IMR-90 (cell line): ENCODE data around the gene PTPRQ. TPM values are rescaled to one million over a fixed set of nuclear protein-coding genes. Genes with fewer than 3 reads are reported as not detected.

ENCODE experiments used
- ATAC-seq: fragments of 200-7000 bp; cut with Tn5 transposase; 2 replicates; pipeline ENCODE4 v1.9.1; 2020; ENCODE audit warnings: low read depth, mild to moderate bottlenecking, moderate library complexity
- BruUV-seq: library from RNA; stranded (reverse); fragments of 400-500 nt; replicated peaks from 2 replicates; lab custom pipeline; 2021; lab: Mats Ljungman, UMichigan
- CTCF ChIA-PET: fragments of 300-600 bp; formaldehyde crosslinking; extraction: SDS; loops from one replicate; lab custom pipeline; 2021; ENCODE audit warnings: antibody characterized with exemption; lab: Yijun Ruan, JAX
- POLR2A ChIA-PET: fragments of 300-600 bp; sonication (Branson Sonifier 250); formaldehyde crosslinking; loops from one replicate; lab custom pipeline; 2022; ENCODE audit warnings: antibody characterized with exemption; ENCODE audit not compliant: unreplicated experiment; lab: Charles Lee
- DNase-seq: peaks from one replicate; pipeline ENCODE4 v3.0.0; 2013
- H2AFZ ChIP-seq: replicated peaks from 2 replicates; pipeline ENCODE3; 2013; ENCODE audit warnings: low read length, mild to moderate bottlenecking; ENCODE audit not compliant: poor library complexity
- H2AK5ac ChIP-seq: 2 replicates; pipeline ENCODE4 v1.6.1; 2013; ENCODE audit warnings: low read depth, low read length, inconsistent platforms
- H2AK9ac ChIP-seq: replicated peaks from 2 replicates; pipeline ENCODE3; 2013; ENCODE audit warnings: mild to moderate bottlenecking, low read depth, low read length, moderate library complexity; ENCODE audit not compliant: poor library complexity
- H2BK120ac ChIP-seq: 2 replicates; pipeline ENCODE4 v1.6.1; 2013; ENCODE audit warnings: low read depth, low read length, inconsistent platforms
- H2BK15ac ChIP-seq: 3 replicates; pipeline ENCODE4 v1.6.1; 2013; ENCODE audit warnings: low read depth, low read length, inconsistent platforms
- H2BK20ac ChIP-seq: 2 replicates; pipeline ENCODE4 v1.6.1; 2013; ENCODE audit warnings: low read depth, mild to moderate bottlenecking, inconsistent platforms, low read length, moderate library complexity
- H2BK5ac ChIP-seq: 2 replicates; pipeline ENCODE4 v1.6.1; 2013; ENCODE audit warnings: mild to moderate bottlenecking, low read depth, low read length, inconsistent platforms; ENCODE audit not compliant: poor library complexity, severe bottlenecking
- H3K14ac ChIP-seq: replicated peaks from 2 replicates; pipeline ENCODE4 v1.6.1; 2013; ENCODE audit warnings: low read depth, low read length, inconsistent platforms
- H3K18ac ChIP-seq: 2 replicates; pipeline ENCODE4 v1.6.1; 2013; ENCODE audit warnings: low read depth, low read length, control low read depth
- H3K23ac ChIP-seq: 2 replicates; pipeline ENCODE4 v1.6.1; 2013; ENCODE audit warnings: low read depth, low read length, inconsistent platforms
- H3K27ac ChIP-seq: 2 replicates; pipeline ENCODE4 v1.5.1; 2013; ENCODE audit warnings: mild to moderate bottlenecking, control low read depth, low read length; ENCODE audit not compliant: insufficient read depth
- H3K27me3 ChIP-seq: 2 replicates; pipeline ENCODE4 v1.6.1; 2013; ENCODE audit warnings: low read length; ENCODE audit not compliant: control insufficient read depth, insufficient read depth
- H3K36me3 ChIP-seq: 2 replicates; pipeline ENCODE4 v1.6.1; 2013; ENCODE audit warnings: low read length, mixed read lengths; ENCODE audit not compliant: control insufficient read depth, insufficient read depth
- H3K4ac ChIP-seq: 2 replicates; pipeline ENCODE4 v1.6.1; 2013; ENCODE audit warnings: low read depth, low read length, inconsistent platforms
- H3K4me1 ChIP-seq: 2 replicates; pipeline ENCODE4 v1.6.1; 2013; ENCODE audit warnings: low read length, mixed read lengths; ENCODE audit not compliant: control insufficient read depth, insufficient read depth
- H3K4me2 ChIP-seq: 2 replicates; pipeline ENCODE4 v1.6.1; 2013; ENCODE audit warnings: low read depth, mild to moderate bottlenecking, control low read depth, low read length, moderate library complexity
- H3K4me3 ChIP-seq: 2 replicates; pipeline ENCODE4 v1.5.1; 2013; ENCODE audit warnings: low read depth, mild to moderate bottlenecking, control low read depth, low read length, moderate library complexity; ENCODE audit not compliant: insufficient read depth
- H3K56ac ChIP-seq: 2 replicates; pipeline ENCODE4 v1.6.1; 2013; ENCODE audit warnings: low read length, inconsistent platforms; ENCODE audit not compliant: insufficient read depth; ENCODE audit errors: extremely low read depth
- H3K79me1 ChIP-seq, 2 experiments: 2 replicates each; pipeline ENCODE4 v1.6.1; 2013; ENCODE audit warnings: low read length in 2 of 2, inconsistent platforms in 1 of 2, low read depth in 1 of 2
- H3K9ac ChIP-seq: 2 replicates; pipeline ENCODE4 v1.6.1; 2013; ENCODE audit warnings: low read depth, low read length, control low read depth
- H3K9me1 ChIP-seq: 2 replicates; pipeline ENCODE4 v1.6.1; 2013; ENCODE audit warnings: low read length, inconsistent platforms; ENCODE audit not compliant: insufficient read depth
- H3K9me3 ChIP-seq: 2 replicates; pipeline ENCODE4 v1.6.1; 2013; ENCODE audit warnings: low read length; ENCODE audit not compliant: control insufficient read depth, insufficient read depth
- H4K20me1 ChIP-seq: 2 replicates; pipeline ENCODE4 v1.6.1; 2013; ENCODE audit warnings: low read length, inconsistent platforms; ENCODE audit not compliant: insufficient read depth
- H4K5ac ChIP-seq: 2 replicates; pipeline ENCODE4 v1.6.1; 2013; ENCODE audit warnings: mild to moderate bottlenecking, low read depth, low read length, control low read depth
- H4K8ac ChIP-seq, 2 experiments: 2 replicates each; pipeline ENCODE4 v1.6.1; 2013; ENCODE audit warnings: low read depth in 2 of 2, low read length in 2 of 2, control low read depth in 1 of 2, inconsistent platforms in 1 of 2
- H4K91ac ChIP-seq: 2 replicates; pipeline ENCODE4 v1.6.1; 2013; ENCODE audit warnings: low read depth, low read length, inconsistent platforms; ENCODE audit not compliant: insufficient read depth
- CTCF ChIP-seq: conservative IDR thresholded peaks from 2 replicates; pipeline ENCODE4 v1.5.1; 2012; ENCODE audit warnings: mild to moderate bottlenecking, low read depth, low read length, improper control_type of control experiment
- MAZ ChIP-seq: IDR thresholded peaks from 2 replicates; pipeline ENCODE4 v1.6.1; 2012; ENCODE audit warnings: low read depth, mild to moderate bottlenecking, low read length, improper control_type of control experiment, moderate library complexity, borderline replicate concordance
- POLR2A ChIP-seq: IDR thresholded peaks from 2 replicates; pipeline ENCODE4 v1.6.1; 2012; ENCODE audit warnings: mild to moderate bottlenecking, low read depth, low read length
- USF2 ChIP-seq: fragments of 150-350 bp; IDR thresholded peaks from 2 replicates; pipeline ENCODE4 v1.6.1; 2017; ENCODE audit warnings: mild to moderate bottlenecking, antibody characterized with exemption, low read length, low read depth
- WGBS, 2 experiments: methylation state at CpG; one replicate each; pipeline versions ENCODE4 v1.1.5 to v1.1.7; 2013; ENCODE audit warnings: missing lambda C conversion rate in 2 of 2; ENCODE audit not compliant: insufficient read length in 1 of 2; ENCODE audit errors: extremely low coverage in 2 of 2; 5-methylcytosine and 5-hydroxymethylcytosine counted together
- dilution Hi-C: fragments of 300-500 bp; cut with HindIII; formaldehyde crosslinking; loops from one replicate; pipeline ENCODE4 v1.14.3; 2018; ENCODE audit warnings: low sequenced_read_pairs; ENCODE audit not compliant: unreplicated experiment
- in situ Hi-C: fragments of 300-500 bp; cut with MboI; formaldehyde crosslinking; loops from 3 replicates; pipeline ENCODE4 v1.14.3; 2019; ENCODE audit warnings: low sequenced_read_pairs, inconsistent platforms, mixed read lengths
- intact Hi-C: fragments of 100-400 bp; cut with micrococcal nuclease; formaldehyde crosslinking; loops from 2 replicates; pipeline ENCODE4 v1.10.0; 2022
- polyA plus RNA-seq, 3 experiments: library from polyadenylated mRNA; depleted of rRNA; stranded (reverse); fragments of >200 nt; gene quantifications; 2 replicates each; pipeline ENCODE4 v1.2.3, GENCODE V29; 2012; ENCODE audit warnings: low replicate concordance in 1 of 3
- total RNA-seq: library from RNA; depleted of rRNA; stranded (reverse); fragments of >200 nt; gene quantifications from 2 replicates; pipeline ENCODE4 v1.2.3, GENCODE V29; 2012

Gene PTPRQ
- total and polyA plus RNA-seq, 2 of the 4 experiments (the other 2 are of a cell fraction) = 0.96 to 1.4 TPM

- Histone ChIP-seq H3K9me1 (no peaks in the 10 kb centered on the region), H2BK15ac (no peak overlapping the region; the same call in 2 of the 3 replicates), H3K4me3 (no peak overlapping the region), H3K27me3 (no peaks in the 10 kb centered on the region), H2AK5ac (peak overlapping the region; percentile 50; the same call in 1 of the 2 replicates), H3K4me1 (no peaks in the 10 kb centered on the region), H2AFZ (peak overlapping the region; percentile 32), H3K79me1 (no peaks in the 10 kb centered on the region), H2BK5ac (no peak overlapping the region), H4K91ac (no peak overlapping the region), H2BK20ac (no peak overlapping the region), H3K14ac (no peak overlapping the region), H2AK9ac (no peak overlapping the region), H4K8ac (no peak overlapping the region), H3K4me2 (no peak overlapping the region), H3K27ac (no peak overlapping the region), H3K23ac (no peak overlapping the region), H3K56ac (no peak overlapping the region), H3K18ac (no peak overlapping the region), H4K5ac (no peak overlapping the region), H4K20me1 (no peaks in the 10 kb centered on the region), H3K9me3 (no peaks in the 10 kb centered on the region; the same call in 1 of the 2 replicates), H3K4ac (peak overlapping the region; percentile 11; the same call in 1 of the 2 replicates), H3K36me3 (no peaks in the 10 kb centered on the region), H2BK120ac (no peak overlapping the region), H3K9ac (no peak overlapping the region)
- no CpG with 5 or more reads among the region's 18 CpGs for WGBS, 2 experiments
- BruUV-seq = no TSS peak
- in situ Hi-C loops = loop anchor here (25.0 kb wide), 1 partner anchor 99 kb away; no protein-coding TSS in a partner anchor
- ChIA-PET CTCF (no interaction called here), POLR2A (no interaction called here)
- dilution Hi-C loops = no loop called here
- intact Hi-C loops = no loop called here
- ATAC-seq (no peak), DNase-seq (no peak)
- TF ChIP-seq CTCF (no peak), MAZ (no peak), POLR2A (no peak), USF2 (no peak)
Measured at GRCh38 chr12:80513211-80513610, 69.2 kb downstream of the PTPRQ start.
